ENCODE measurements around the gene TBC1D2. TPM values are rescaled to one million over a fixed set of nuclear protein-coding genes. Genes with fewer than 3 reads are reported as not detected.

TBC1D2 gene
- total and polyA plus RNA-seq, 2 of the 13 experiments (the other 11 are each of a cell fraction or from before 2014, with no cell fraction given), result 2.0 to 2.8 TPM

DNA sequence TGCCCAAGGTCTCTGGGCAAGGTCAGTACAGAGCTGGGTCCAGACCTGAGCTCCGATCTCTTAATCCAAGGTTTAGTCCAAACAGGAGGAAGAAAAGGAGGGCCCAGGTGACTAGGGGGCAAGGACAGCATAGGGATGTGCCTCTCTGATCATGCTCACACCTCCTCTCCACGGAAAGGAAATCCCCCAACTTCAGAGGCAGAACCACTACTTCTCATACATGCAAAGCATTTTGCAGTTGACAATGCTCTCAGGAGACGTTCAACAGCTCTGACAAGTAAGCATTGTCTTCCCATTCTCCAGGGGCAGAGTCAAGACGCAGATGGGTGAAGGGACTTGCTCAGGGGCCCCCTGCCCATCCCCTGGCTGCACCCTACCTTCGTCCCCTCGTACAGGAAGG is 54.3 kb downstream of the TBC1D2 start (continued):
- TF ChIP-seq HMGA1 (CRISPR knock-in tag; conservative IDR thresholded peaks at IDR 0.05) (no peak), ARID2 (CRISPR knock-in tag; IDR thresholded peaks at IDR 0.05; ENCODE audit: borderline replicate concordance) (no peak), ZNF451 (CRISPR knock-in tag; IDR thresholded peaks at IDR 0.05) (no peak), TBP (CRISPR knock-in tag; IDR thresholded peaks at IDR 0.05) (no peak)
- TF ChIP-seq, protein P1, sequence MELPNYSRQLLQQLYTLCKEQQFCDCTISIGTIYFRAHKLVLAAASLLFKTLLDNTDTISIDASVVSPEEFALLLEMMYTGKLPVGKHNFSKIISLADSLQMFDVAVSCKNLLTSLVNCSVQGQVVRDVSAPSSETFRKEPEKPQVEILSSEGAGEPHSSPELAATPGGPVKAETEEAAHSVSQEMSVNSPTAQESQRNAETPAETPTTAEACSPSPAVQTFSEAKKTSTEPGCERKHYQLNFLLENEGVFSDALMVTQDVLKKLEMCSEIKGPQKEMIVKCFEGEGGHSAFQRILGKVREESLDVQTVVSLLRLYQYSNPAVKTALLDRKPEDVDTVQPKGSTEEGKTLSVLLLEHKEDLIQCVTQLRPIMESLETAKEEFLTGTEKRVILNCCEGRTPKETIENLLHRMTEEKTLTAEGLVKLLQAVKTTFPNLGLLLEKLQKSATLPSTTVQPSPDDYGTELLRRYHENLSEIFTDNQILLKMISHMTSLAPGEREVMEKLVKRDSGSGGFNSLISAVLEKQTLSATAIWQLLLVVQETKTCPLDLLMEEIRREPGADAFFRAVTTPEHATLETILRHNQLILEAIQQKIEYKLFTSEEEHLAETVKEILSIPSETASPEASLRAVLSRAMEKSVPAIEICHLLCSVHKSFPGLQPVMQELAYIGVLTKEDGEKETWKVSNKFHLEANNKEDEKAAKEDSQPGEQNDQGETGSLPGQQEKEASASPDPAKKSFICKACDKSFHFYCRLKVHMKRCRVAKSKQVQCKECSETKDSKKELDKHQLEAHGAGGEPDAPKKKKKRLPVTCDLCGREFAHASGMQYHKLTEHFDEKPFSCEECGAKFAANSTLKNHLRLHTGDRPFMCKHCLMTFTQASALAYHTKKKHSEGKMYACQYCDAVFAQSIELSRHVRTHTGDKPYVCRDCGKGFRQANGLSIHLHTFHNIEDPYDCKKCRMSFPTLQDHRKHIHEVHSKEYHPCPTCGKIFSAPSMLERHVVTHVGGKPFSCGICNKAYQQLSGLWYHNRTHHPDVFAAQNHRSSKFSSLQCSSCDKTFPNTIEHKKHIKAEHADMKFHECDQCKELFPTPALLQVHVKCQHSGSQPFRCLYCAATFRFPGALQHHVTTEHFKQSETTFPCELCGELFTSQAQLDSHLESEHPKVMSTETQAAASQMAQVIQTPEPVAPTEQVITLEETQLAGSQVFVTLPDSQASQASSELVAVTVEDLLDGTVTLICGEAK (IDR thresholded peaks at IDR 0.05), result no peak
- TF ChIP-seq, protein P1 (CRISPR knock-in tag; IDR thresholded peaks at IDR 0.05), result no peak
- TF ChIP-seq, protein P2, sequence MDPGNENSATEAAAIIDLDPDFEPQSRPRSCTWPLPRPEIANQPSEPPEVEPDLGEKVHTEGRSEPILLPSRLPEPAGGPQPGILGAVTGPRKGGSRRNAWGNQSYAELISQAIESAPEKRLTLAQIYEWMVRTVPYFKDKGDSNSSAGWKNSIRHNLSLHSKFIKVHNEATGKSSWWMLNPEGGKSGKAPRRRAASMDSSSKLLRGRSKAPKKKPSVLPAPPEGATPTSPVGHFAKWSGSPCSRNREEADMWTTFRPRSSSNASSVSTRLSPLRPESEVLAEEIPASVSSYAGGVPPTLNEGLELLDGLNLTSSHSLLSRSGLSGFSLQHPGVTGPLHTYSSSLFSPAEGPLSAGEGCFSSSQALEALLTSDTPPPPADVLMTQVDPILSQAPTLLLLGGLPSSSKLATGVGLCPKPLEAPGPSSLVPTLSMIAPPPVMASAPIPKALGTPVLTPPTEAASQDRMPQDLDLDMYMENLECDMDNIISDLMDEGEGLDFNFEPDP (CRISPR knock-in tag; conservative IDR thresholded peaks at IDR 0.05), result no peak

Measured in HepG2 (cell line).